ENCODE data around the gene SPATA20. TPM values are rescaled to one million over a fixed set of nuclear protein-coding genes. Genes with fewer than 3 reads are reported as not detected.
A peak's percentile ranks its signal among the peaks of the same experiment; 100 is the strongest.

The SPATA20 gene
- total and polyA plus RNA-seq, 7 experiments from 2014 or later = 3.7 to 19.4 (median 15.8) TPM

- H3K36me3 Mint-ChIP-seq = no peaks in the 10 kb centered on the region
- no peaks in the 10 kb centered on the region for H3K36me3 ChIP-seq (ENCODE audit: control insufficient read depth in 2 of 3, insufficient read depth in 3 of 3, low read length in 3 of 3)
- no peak overlapping the region for H3K4me3 Mint-ChIP-seq
- peaks cover 10 to 16% of the 10 kb centered on the region in 2 donors for H3K4me1 ChIP-seq (ENCODE audit: control insufficient read depth in 2 of 2, insufficient read depth in 2 of 2, low read length in 2 of 2)
- H3K27ac ChIP-seq (ENCODE audit: low read depth, low read length) = no peak overlapping the region
- no peaks in the 10 kb centered on the region for H3K9me3 Mint-ChIP-seq
- H3K4me1 Mint-ChIP-seq = peaks cover 12 to 26% (median 20%) of the 10 kb centered on the region in 7 donors
- peaks cover 0 to 7% of the 10 kb centered on the region in 2 donors for H3K27me3 ChIP-seq (ENCODE audit: control insufficient read depth in 2 of 2, insufficient read depth in 2 of 2, low read length in 2 of 2)
- DNase-seq (no peak), ATAC-seq (no peak)
- ChIA-PET POLR2A (no interaction called here), CTCF (no interaction called here)
- H3K27me3 Mint-ChIP-seq = peaks cover 13 to 31% (median 19%) of the 10 kb centered on the region in 5 donors
- no peak overlapping the region for H3K27ac Mint-ChIP-seq
- intact Hi-C loops (cut with micrococcal nuclease) = no loop called here
- H3K9me3 ChIP-seq (ENCODE audit: control insufficient read depth in 2 of 3, low read length in 3 of 3) = no peaks in the 10 kb centered on the region
- no peak overlapping the region for H3K4me3 ChIP-seq (ENCODE audit: low read length)
These were observed 9.0 kb upstream of the SPATA20 start for GRCh38 chr17:50537721-50538548.

- Mint-ChIP-seq H3K4me1 (peaks cover 5 to 18% (median 12%) of the 10 kb centered on the region in 7 donors), H3K27ac (peak overlapping the region in 1 of 9 donors; percentile 51), H3K27me3 (peaks cover 5 to 26% (median 12%) of the 10 kb centered on the region in 5 donors), H3K4me3 (no peak overlapping the region), H3K9me3 (no peaks in the 10 kb centered on the region), H3K36me3 (no peaks in the 10 kb centered on the region)
- H3K4me1 ChIP-seq (ENCODE audit: control insufficient read depth in 2 of 2, insufficient read depth in 2 of 2, low read length in 2 of 2) = peaks cover 10% of the 10 kb centered on the region in 2 donors
- ChIA-PET POLR2A (no interaction called here), CTCF (no interaction called here)
- H3K27ac ChIP-seq (ENCODE audit: low read depth, low read length) = no peak overlapping the region
- H3K36me3 ChIP-seq (ENCODE audit: control insufficient read depth in 2 of 3, insufficient read depth in 3 of 3, low read length in 3 of 3) = no peaks in the 10 kb centered on the region
- no peaks in the 10 kb centered on the region for H3K27me3 ChIP-seq (ENCODE audit: control insufficient read depth in 2 of 2, insufficient read depth in 2 of 2, low read length in 2 of 2)
- intact Hi-C loops (cut with micrococcal nuclease) = no loop called here
- ATAC-seq = no peak
- H3K4me3 ChIP-seq (ENCODE audit: low read length) = no peak overlapping the region
- no peaks in the 10 kb centered on the region for H3K9me3 ChIP-seq (ENCODE audit: control insufficient read depth in 2 of 3, low read length in 3 of 3)
- no peak for DNase-seq
These were observed 8.2 kb upstream of the SPATA20 start for GRCh38 chr17:50538549-50539410.

- Histone ChIP-seq H3K27ac (ENCODE audit: low read depth, low read length) (no peak overlapping the region), H3K4me3 (ENCODE audit: low read length) (no peak overlapping the region), H3K4me1 (ENCODE audit: control insufficient read depth in 2 of 2, insufficient read depth in 2 of 2, low read length in 2 of 2) (peaks cover 10% of the 10 kb centered on the region in 2 donors), H3K27me3 (ENCODE audit: control insufficient read depth in 2 of 2, insufficient read depth in 2 of 2, low read length in 2 of 2) (no peaks in the 10 kb centered on the region), H3K36me3 (ENCODE audit: control insufficient read depth in 2 of 3, insufficient read depth in 3 of 3, low read length in 3 of 3) (no peaks in the 10 kb centered on the region), H3K9me3 (ENCODE audit: control insufficient read depth in 2 of 3, low read length in 3 of 3) (no peaks in the 10 kb centered on the region)
- H3K27ac Mint-ChIP-seq = no peak overlapping the region
- no peak for DNase-seq
- peaks cover 0 to 21% (median 15%) of the 10 kb centered on the region in 7 donors for H3K4me1 Mint-ChIP-seq
- ChIA-PET CTCF (no interaction called here), POLR2A (no interaction called here)
- H3K27me3 Mint-ChIP-seq = peaks cover 3 to 23% (median 13%) of the 10 kb centered on the region in 5 donors
- intact Hi-C loops (cut with micrococcal nuclease) = loop anchor here (5.0 to 10.0 kb wide), 2 partner anchors 167 to 615 kb away; partner anchors contain the start of genes ANKRD40 (in 2 of the 2) and NME1 (in 1 of the 2)
- no peak for ATAC-seq
- no peaks in the 10 kb centered on the region for H3K9me3 Mint-ChIP-seq
- peak overlapping the region in 1 of 10 donors; percentile 38 for H3K4me3 Mint-ChIP-seq
- H3K36me3 Mint-ChIP-seq = no peaks in the 10 kb centered on the region
These were observed 7.0 kb upstream of the SPATA20 start for GRCh38 chr17:50539762-50540559.

GRCh38 chr17:50540560-50541401 lies 6.2 kb upstream of the SPATA20 start:
- no peak for ATAC-seq
- intact Hi-C loops (cut with micrococcal nuclease) = loop anchor here (1.0 to 10.0 kb wide), 3 partner anchors 58 to 614 kb away; partner anchors contain the start of genes ANKRD40 (in 2 of the 2) and NME1 (in 1 of the 2)
- H3K9me3 ChIP-seq (ENCODE audit: control insufficient read depth in 2 of 3, low read length in 3 of 3) = no peaks in the 10 kb centered on the region
- no peaks in the 10 kb centered on the region for H3K36me3 ChIP-seq (ENCODE audit: control insufficient read depth in 2 of 3, insufficient read depth in 3 of 3, low read length in 3 of 3)
- peak overlapping the region in 8 of 10 donors; percentile 80 to 88 (median 85) for H3K4me3 Mint-ChIP-seq
- H3K36me3 Mint-ChIP-seq = no peaks in the 10 kb centered on the region
- H3K4me1 Mint-ChIP-seq = peaks cover 0 to 19% (median 15%) of the 10 kb centered on the region in 7 donors
- ChIA-PET POLR2A (interaction anchor here (0.6 to 2.1 kb wide), 3 partner anchors 19 to 190 kb away, joined by 3 to 9 read pairs (median 3); partner anchors contain the start of gene CACNA1G), CTCF (interaction anchor here (1.0 to 1.2 kb wide), 2 partner anchors 26 to 88 kb away, joined by 3 to 4 read pairs; no protein-coding TSS in a partner anchor)
- no peak overlapping the region for H3K27ac ChIP-seq (ENCODE audit: low read depth, low read length)
- H3K4me1 ChIP-seq (ENCODE audit: control insufficient read depth in 2 of 2, insufficient read depth in 2 of 2, low read length in 2 of 2) = peaks cover 10% of the 10 kb centered on the region in 2 donors
- no peaks in the 10 kb centered on the region for H3K27me3 ChIP-seq (ENCODE audit: control insufficient read depth in 2 of 2, insufficient read depth in 2 of 2, low read length in 2 of 2)
- no peak overlapping the region for H3K27ac Mint-ChIP-seq
- H3K9me3 Mint-ChIP-seq = no peaks in the 10 kb centered on the region
- DNase-seq = no peak
- H3K27me3 Mint-ChIP-seq = peaks cover 0 to 23% (median 11%) of the 10 kb centered on the region in 5 donors
- no peak overlapping the region for H3K4me3 ChIP-seq (ENCODE audit: low read length)

- peak overlapping the region; percentile 80 to 88 (median 85) for H3K4me3 Mint-ChIP-seq
- H3K4me1 Mint-ChIP-seq = peaks cover 0 to 19% (median 16%) of the 10 kb centered on the region in 7 donors
- ChIA-PET POLR2A (interaction anchor here (0.6 to 2.1 kb wide), 3 partner anchors 19 to 189 kb away, joined by 3 to 9 read pairs (median 3); partner anchors contain the start of gene CACNA1G), CTCF (interaction anchor here (1.0 to 1.2 kb wide), 3 partner anchors 25 to 87 kb away, joined by 3 to 4 read pairs (median 3); no protein-coding TSS in a partner anchor)
- intact Hi-C loops (cut with micrococcal nuclease) = loop anchor here (1.0 to 10.0 kb wide), 3 partner anchors 59 to 613 kb away; partner anchors contain the start of genes ANKRD40 (in 2 of the 2) and NME1 (in 1 of the 2)
- DNase-seq = no peak
- Histone ChIP-seq H3K4me3 (ENCODE audit: low read length) (peak overlapping the region; percentile 61), H3K27me3 (ENCODE audit: control insufficient read depth in 2 of 2, insufficient read depth in 2 of 2, low read length in 2 of 2) (no peaks in the 10 kb centered on the region), H3K27ac (ENCODE audit: low read depth, low read length) (peak overlapping the region; percentile 61), H3K36me3 (ENCODE audit: control insufficient read depth in 2 of 3, insufficient read depth in 3 of 3, low read length in 3 of 3) (no peaks in the 10 kb centered on the region), H3K4me1 (ENCODE audit: control insufficient read depth in 2 of 2, insufficient read depth in 2 of 2, low read length in 2 of 2) (peaks cover 10 to 11% of the 10 kb centered on the region in 2 donors), H3K9me3 (ENCODE audit: control insufficient read depth in 2 of 3, low read length in 3 of 3) (no peaks in the 10 kb centered on the region)
- H3K36me3 Mint-ChIP-seq = no peaks in the 10 kb centered on the region
- no peak for ATAC-seq
- H3K9me3 Mint-ChIP-seq = no peaks in the 10 kb centered on the region
- peak overlapping the region in 4 of 9 donors; percentile 36 to 90 (median 71) for H3K27ac Mint-ChIP-seq
- H3K27me3 Mint-ChIP-seq = peaks cover 0 to 26% (median 7%) of the 10 kb centered on the region in 5 donors
These were observed 5.6 kb upstream of the SPATA20 start for GRCh38 chr17:50541402-50541715.
